Smooth muscle cell of the brain vasculature (primary cell): ENCODE measurements around the gene FOXD2.

Experiments used
- DNase-seq: peaks from one replicate; pipeline ENCODE4 v3.0.0-alpha.2; 2012; ENCODE audit warnings: low read depth, low spot score

The FOXD2 gene

DNA sequence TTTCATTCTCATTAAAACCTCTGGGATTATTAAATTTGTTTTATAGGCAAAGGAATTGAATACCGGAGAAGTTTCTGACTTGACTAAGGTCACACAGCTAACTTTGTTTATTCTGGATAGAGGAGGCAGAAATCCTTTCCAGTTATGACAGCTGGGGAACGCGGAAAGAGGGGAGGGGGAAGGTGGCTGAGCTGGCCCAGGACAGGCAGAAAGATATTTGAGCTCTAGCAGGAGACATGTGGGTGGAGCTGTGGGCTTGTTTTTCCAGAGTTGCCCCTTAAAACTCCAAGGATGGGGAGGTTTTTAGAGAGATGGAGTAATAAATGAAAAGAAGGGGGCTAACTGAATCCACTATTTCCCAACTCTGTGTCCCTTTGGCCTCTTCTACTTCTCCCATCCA, 27.8 kb downstream of the FOXD2 start:
- DNase-seq: no peak

- DNase-seq: no peak
Observed at GRCh38 chr1:47468709-47469389, 31.0 kb downstream of the FOXD2 start.

DNA sequence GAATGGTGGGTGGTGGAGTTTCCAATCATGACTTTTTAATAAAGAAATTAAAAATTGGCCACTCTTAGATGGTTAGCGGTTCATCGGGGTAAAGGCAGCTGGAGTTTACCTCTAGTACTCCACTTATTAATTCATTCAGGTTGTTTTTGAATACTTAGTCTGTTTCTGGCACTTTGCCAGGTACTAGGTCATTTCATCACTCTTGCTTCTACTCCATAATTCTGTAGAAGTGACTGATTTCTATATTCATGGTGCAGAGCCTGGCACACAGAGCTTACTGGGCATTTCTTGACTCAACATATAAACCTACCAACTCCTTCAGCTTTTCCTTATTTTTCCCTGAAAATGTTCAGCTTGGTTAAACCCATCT, 31.5 kb downstream of the FOXD2 start:
- DNase-seq: no peak

DNA sequence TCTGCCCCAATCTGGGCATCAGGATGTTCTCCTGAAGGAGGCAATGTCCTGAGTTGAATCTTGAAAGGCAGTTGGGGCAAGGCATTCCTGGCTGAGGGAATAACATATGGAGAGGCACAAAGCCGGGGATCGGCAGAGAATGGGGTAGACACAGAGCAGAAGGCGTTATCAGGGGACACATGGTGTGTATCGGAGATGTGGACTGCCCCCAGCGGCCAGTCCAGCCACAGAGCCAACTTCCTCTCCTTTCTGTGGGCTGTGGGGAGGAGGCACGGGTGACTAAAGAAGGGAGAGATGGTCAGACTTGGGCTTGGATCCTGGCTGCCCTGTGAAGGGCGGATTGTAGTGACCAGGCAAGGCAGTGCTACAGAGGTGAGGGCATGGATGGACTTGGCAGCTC, 32.1 kb downstream of the FOXD2 start:
- no peak for DNase-seq

- DNase-seq: no peak
Observed at GRCh38 chr1:47471163-47471562, 33.3 kb downstream of the FOXD2 start.

DNA sequence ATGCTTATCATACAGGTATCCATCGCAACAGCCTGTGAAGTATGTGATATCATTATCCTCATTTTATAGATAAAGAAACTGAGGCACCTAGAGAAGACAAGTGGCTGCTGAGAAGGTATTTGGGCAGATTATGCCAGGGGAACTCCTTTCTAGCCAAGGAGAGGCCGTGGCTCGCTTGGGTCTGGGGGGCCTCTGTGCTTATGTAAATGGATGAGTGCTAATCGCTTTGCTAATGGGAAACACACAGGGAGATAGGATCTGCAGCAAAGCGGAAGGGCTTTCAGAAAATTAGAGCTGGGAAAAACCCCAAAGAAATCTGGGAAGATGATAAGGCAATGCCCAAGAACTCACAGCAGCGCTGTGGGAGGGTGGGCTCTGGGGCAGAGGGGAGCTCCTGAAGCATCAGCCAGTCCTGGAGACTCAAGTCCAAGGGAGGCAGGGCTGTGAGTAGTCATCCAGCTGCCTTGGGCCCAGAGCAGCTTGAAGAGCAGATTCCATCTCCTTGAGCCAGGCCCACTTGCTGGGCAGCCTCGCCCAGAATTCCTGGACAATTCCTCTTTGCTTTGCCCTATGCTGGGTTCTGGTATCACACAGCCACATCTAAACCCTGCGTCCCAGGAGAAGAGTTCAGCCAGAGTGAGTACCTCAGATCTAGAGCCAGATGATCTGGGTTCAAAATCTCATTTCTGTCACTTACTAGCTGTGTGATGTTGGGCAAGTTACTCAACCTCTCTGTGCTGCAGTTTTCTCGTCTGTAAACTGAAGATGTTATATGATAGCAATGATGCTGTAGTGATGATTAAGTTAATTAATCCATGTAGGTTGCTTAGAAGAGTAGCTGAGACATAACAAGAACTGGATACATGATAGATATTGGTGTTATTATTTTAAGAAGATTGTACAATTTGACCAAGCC, 36.7 kb downstream of the FOXD2 start:
- no peak for DNase-seq

DNA sequence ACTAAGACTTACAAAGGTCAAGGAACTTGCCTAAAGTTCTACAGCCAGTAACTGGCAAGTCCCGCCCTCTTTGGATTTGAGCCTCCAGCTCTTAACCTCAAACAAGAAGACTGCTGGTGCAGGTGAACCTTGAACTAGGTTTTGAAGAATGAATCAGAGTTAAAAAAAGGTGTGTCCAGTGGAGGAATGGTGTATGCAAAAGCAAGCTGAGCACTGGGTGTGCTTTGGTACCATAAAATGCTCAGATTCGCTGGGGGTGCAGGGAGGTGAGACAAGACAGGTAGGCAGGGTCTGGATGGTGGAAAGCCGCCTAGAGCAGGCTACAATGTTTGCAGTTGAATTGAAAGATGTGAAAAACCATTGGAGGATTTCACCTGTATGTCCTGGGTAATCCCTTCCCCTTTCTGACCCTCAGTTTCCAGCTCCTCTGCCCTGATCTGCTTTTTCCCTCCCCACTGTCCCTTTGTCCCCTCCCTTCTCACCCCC, 39.8 kb downstream of the FOXD2 start:
- no peak for DNase-seq

DNA sequence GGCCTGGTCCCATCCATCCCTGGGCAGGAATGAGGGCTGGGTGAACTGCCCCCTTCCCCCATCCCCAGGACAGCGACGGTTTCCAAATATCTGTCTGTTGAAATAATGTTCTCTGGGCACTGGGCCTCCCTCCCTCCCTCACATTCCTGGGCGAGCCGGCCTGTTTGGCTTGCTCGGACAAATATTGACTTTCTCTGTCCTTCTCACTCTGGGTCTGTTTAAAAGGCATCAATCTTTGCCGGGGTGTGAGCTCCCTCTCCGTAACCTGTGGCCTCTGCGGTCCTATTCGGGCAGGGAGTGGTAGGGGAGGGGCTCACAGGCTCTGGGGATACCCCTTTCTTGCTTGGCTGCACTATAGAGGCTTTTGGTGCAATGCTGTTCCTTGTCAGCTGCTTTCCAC, 40.2 kb downstream of the FOXD2 start:
- DNase-seq: no peak

GRCh38 chr1:47479664-47480063, 41.8 kb downstream of the FOXD2 start:
- no peak for DNase-seq

GRCh38 chr1:47481936-47482335, 44.1 kb downstream of the FOXD2 start:
- no peak for DNase-seq

DNA sequence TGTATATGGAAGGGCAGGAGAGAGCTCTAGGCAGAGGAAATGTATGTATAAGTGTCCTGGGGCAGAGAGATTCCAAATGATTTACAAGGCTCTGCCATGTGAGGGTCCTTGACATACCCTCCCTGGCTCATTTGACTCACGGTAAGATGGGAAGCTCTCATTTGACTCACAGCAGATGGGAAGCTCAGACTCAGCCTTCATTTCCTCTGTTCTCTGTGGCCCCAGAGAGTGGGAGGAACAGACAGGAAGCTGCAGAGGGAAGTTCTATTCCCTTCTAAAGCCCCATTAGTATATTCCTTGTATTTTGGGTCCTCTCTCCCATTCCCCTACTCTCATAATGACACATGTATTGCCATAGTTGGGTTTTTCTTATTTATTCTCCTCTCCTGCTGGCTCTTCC, 44.9 kb downstream of the FOXD2 start:
- DNase-seq: no peak

DNA sequence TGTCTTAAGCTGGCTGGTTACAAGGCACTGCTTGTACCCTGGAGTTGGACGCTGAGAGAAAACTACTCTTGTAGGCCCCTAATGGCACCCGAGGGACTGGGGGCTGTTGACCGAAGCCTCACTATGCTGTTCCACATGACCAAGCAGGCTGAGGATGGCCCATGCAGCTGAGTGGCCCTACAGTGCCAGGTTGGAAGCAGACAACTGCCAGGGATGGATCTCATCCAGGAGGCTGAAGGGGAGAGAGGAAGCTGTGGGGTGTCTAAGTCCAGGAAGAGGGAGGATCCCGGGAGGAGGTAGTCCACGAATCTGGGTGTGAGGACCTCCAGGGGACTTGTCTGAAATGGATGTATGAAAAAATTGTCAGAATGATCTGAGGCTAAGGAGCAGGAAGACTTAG, 45.8 kb downstream of the FOXD2 start:
- DNase-seq: no peak

GRCh38 chr1:47485817-47486216, 48.0 kb downstream of the FOXD2 start:
- DNase-seq: no peak

DNA sequence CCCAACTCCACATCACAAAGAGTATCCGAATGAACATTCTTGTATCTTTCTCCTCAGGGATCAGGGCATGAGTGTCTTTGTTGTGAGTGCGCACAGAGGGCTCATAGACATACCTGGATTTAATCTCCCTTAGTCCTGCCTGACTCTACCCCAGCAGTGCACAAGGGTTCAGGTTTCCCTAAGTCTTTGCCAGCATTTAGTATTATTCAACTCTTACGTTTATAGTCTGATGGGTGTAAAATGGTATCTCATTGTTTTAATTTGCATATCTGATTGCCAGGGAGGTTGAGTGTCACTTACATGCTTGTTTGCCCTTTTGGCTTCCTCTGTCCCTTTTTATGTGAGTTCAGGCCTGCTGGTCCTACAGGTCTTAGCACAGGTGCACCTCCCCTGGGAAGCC, 49.5 kb downstream of the FOXD2 start:
- no peak for DNase-seq

GRCh38 chr1:47487850-47488450, 50.1 kb downstream of the FOXD2 start:
- no peak for DNase-seq
